T-helper 17 cell (primary cell): ENCODE data around the gene SLC7A8. TPM values are rescaled to one million over a fixed set of nuclear protein-coding genes. Genes with fewer than 3 reads are reported as not detected.

ENCODE experiments used
- ATAC-seq: fragments of 150-1000 bp; cut with Tn5 transposase; 2 replicates; pipeline ENCODE4 v1.10.0; 2021; ENCODE audit warnings: mild to moderate bottlenecking, moderate library complexity
- DNase-seq, 3 donors: peaks; one replicate each; pipeline versions ENCODE4 v3.0.0 to v3.0.0-alpha.2; 2020 to 2021
- H3K9me3 ChIP-seq: one replicate; pipeline ENCODE4 v1.7.0; 2013; ENCODE audit warnings: low read length, mild to moderate bottlenecking; ENCODE audit not compliant: control insufficient read depth, poor library complexity, severe bottlenecking
- H3K27ac Mint-ChIP-seq: one replicate; pipeline ENCODE4 v1.8.0; 2022; ENCODE audit warnings: mild to moderate bottlenecking, moderate library complexity, mixed read lengths
- H3K27me3 Mint-ChIP-seq: one replicate; pipeline ENCODE4 v1.8.0; 2022; ENCODE audit warnings: mixed read lengths
- H3K36me3 Mint-ChIP-seq: one replicate; pipeline ENCODE4 v1.8.0; 2022; ENCODE audit warnings: low read depth, mixed read lengths
- H3K4me1 Mint-ChIP-seq: one replicate; pipeline ENCODE4 v1.8.0; 2022; ENCODE audit warnings: mild to moderate bottlenecking, mixed read lengths
- H3K4me3 Mint-ChIP-seq: one replicate; pipeline ENCODE4 v1.8.0; 2022; ENCODE audit warnings: mild to moderate bottlenecking, moderate library complexity, mixed read lengths
- total RNA-seq, 4 donors: library from RNA in 2 of 4; stranded (reverse) in 2 of 4; gene quantifications; one replicate each; pipeline ENCODE4 v1.2.3 and lab custom pipeline; 2022 to 2026

SLC7A8 gene
- total RNA-seq, 2 donors from 2014 or later, result 2.0 to 2.5 TPM

DNA sequence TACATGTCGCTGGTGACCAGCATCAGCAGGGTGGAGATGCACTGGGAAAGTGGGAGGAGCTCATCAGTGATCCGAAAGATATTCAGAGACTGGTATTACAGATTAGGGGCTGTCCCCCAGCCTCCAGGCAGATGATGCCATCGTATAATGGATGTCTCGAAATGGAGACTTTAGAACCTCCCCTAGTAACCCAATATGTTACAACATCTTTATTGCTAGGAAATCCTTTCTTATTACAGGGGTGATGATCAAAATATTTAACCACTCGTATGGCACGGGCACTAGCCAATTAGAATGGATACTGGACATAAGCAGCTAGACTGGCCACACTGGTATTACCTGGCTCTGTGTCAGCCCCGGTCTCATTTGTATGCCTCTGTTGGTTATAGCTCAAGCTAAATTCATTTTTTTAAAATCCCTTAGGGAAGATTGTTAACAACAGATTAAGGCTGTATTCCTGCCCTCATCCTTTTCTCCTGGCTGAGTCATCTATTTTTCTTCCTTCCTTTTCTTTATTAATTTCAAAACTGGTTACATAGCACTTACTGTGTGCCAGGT is 53.6 kb downstream of the SLC7A8 start:
- Mint-ChIP-seq H3K27me3 (peaks cover 26% of the 10 kb centered on the region), H3K4me1 (peaks cover 6% of the 10 kb centered on the region), H3K4me3 (no peak overlapping the region), H3K36me3 (peaks cover 3% of the 10 kb centered on the region), H3K27ac (no peak overlapping the region)
- DNase-seq (no peak), ATAC-seq (no peak)
- no peaks in the 10 kb centered on the region for H3K9me3 ChIP-seq

DNA sequence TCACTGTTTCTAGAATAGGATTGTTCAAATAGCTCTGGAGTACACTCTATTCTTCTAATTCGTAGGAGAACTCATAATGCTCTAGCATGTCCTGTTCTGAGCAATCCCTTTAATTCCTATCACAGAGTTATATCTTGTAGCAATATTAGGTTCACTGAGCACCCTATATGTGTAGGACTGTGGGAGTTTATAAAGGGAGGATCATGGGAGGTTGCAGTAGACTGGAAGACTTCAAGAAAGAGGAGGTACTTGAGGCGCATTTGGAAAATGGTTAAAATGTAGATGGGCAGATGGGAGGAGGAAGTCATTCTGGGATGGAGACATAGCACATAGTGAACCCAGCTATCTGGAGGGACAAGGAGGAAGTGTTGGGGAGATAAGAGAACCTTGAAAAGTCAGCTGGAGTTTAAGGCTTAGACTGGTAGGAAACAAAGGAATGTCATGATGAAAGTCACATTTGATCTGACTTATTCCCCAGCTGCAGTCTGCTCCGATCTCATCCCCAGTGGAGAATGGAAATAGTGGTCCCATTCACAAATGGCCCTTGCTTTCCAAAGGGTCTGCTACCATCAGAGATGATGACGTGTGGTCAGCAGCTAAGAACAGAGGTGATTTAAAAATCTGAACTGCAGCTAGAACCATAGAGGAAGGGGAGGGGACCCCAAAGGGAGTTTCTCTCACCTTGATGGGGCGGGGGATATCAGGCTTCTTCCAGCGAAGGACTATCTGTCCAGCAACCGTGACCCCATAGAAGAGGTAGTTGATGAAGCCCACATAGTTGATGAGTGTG is 54.3 kb downstream of the SLC7A8 start:
- Mint-ChIP-seq H3K27ac (no peak overlapping the region), H3K4me3 (no peak overlapping the region), H3K36me3 (peaks cover 3% of the 10 kb centered on the region), H3K4me1 (peaks cover 7% of the 10 kb centered on the region), H3K27me3 (peaks cover 26% of the 10 kb centered on the region)
- ATAC-seq, result no peak
- no peaks in the 10 kb centered on the region for H3K9me3 ChIP-seq
- DNase-seq, result no peak

DNA sequence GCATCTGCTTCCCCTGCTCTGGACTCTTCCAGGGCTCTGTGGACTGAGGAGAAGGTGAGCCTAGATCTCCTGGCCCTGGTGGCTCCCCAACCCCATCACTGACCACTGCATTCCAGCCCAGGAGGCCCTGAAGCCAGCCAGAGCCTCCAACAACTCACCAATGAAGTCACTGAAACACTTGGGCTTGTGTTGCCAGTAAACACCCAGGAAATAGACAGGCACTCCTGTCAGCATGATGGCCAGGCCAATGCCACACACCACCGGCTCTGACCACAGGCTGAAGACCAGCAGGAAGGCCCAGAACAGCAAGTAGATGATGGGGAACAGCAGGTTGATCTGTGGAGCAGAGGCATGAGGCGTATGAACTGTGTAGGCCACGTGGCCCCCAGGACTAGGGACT is 55.6 kb downstream of the SLC7A8 start:
- no peak for DNase-seq
- peaks cover 10% of the 10 kb centered on the region for H3K4me1 Mint-ChIP-seq

DNA sequence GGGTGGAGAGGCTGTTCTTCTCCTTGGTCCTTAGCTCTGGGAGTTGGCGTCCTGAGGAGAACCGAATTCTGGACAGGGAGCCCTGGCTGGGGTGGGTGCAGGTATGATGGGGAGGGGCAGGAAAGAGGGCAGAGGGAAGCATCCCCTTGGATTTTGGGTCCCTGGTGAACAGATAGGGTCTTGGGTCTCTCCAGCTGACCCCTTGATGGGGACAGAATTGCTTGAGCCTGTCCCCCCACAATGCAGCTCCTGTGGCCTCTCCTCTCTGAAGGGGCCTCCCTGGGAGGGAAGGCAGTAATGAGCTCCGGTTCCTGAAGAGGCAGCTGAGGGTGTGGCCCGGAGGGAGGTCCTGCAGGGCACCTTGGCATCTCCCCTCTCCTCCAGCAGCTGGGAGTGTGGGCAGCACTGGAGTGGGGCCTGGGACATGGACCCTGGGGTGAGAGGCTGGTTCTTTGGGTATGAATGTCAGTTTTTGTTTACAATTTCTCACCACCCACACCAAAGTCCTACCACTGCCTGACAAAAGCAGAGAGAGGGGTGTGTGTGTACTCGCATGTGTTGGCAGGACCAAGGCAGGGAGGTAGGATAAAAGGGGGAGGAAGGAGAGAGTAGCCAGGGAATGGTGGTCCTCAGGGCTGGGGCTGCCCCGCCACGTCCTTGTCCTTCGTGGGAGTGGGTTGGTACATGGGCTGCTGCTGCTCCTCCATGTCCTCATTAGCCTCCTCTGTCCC is 56.7 kb downstream of the SLC7A8 start:
- H3K9me3 ChIP-seq, result no peaks in the 10 kb centered on the region
- H3K36me3 Mint-ChIP-seq, result peaks cover 3% of the 10 kb centered on the region
- peaks cover 26% of the 10 kb centered on the region for H3K27me3 Mint-ChIP-seq
- no peak for DNase-seq
- no peak for ATAC-seq
- H3K4me1 Mint-ChIP-seq, result peaks cover 10% of the 10 kb centered on the region
- H3K4me3 Mint-ChIP-seq, result no peak overlapping the region
- H3K27ac Mint-ChIP-seq, result no peak overlapping the region

More for the DNA sequence above, 55.6 kb downstream of the SLC7A8 start:
- no peak overlapping the region for H3K27ac Mint-ChIP-seq
- H3K27me3 Mint-ChIP-seq, result peaks cover 26% of the 10 kb centered on the region
- H3K4me3 Mint-ChIP-seq, result no peak overlapping the region
- H3K36me3 Mint-ChIP-seq, result peaks cover 3% of the 10 kb centered on the region
- H3K9me3 ChIP-seq, result no peaks in the 10 kb centered on the region
- ATAC-seq, result no peak

- no peaks in the 10 kb centered on the region for H3K9me3 ChIP-seq
- peaks cover 3% of the 10 kb centered on the region for H3K36me3 Mint-ChIP-seq
- H3K27me3 Mint-ChIP-seq, result peaks cover 22% of the 10 kb centered on the region
- H3K27ac Mint-ChIP-seq, result no peak overlapping the region
- H3K4me1 Mint-ChIP-seq, result peaks cover 17% of the 10 kb centered on the region
- ATAC-seq (no peak), DNase-seq (no peak)
- H3K4me3 Mint-ChIP-seq, result no peak overlapping the region
These were observed 57.4 kb downstream of the SLC7A8 start for GRCh38 chr14:23125933-23126524.

GRCh38 chr14:23125011-23125410 is 58.4 kb downstream of the SLC7A8 start:
- peaks cover 26% of the 10 kb centered on the region for H3K4me1 Mint-ChIP-seq
- no peaks in the 10 kb centered on the region for H3K9me3 ChIP-seq
- DNase-seq (no peak), ATAC-seq (no peak)
- peaks cover 12% of the 10 kb centered on the region for H3K27me3 Mint-ChIP-seq
- H3K4me3 Mint-ChIP-seq, result no peak overlapping the region
- H3K27ac Mint-ChIP-seq, result no peak overlapping the region
- no peaks in the 10 kb centered on the region for H3K36me3 Mint-ChIP-seq

GRCh38 chr14:23124337-23124954 is 59.0 kb downstream of the SLC7A8 start:
- DNase-seq (no peak), ATAC-seq (no peak)
- H3K4me1 Mint-ChIP-seq, result peaks cover 32% of the 10 kb centered on the region
- no peaks in the 10 kb centered on the region for H3K9me3 ChIP-seq
- peaks cover 8% of the 10 kb centered on the region for H3K27me3 Mint-ChIP-seq
- H3K36me3 Mint-ChIP-seq, result no peaks in the 10 kb centered on the region
- H3K4me3 Mint-ChIP-seq, result no peak overlapping the region
- no peak overlapping the region for H3K27ac Mint-ChIP-seq

DNA sequence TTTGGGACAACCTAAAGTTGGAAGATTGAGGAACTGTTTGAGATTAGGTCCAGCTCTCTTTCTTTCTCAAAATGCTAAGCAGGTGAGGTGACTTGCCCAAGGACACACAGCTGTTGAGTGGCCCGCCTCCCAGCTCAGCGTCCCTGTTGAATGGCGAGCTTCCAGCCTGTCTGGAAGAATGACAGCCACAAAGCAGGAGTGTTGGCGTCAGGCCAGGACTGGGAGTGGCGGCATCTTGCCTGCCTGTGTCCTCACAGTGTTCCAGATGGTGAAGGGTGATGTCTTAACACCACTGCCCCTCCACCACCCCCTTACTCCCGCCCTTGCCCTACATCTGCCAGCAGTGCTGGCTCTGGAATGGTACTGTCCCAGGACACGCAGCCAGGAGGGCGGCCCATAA is 60.0 kb downstream of the SLC7A8 start:
- H3K9me3 ChIP-seq, result no peaks in the 10 kb centered on the region
- Mint-ChIP-seq H3K36me3 (no peaks in the 10 kb centered on the region), H3K4me3 (peak overlapping the region; percentile 19), H3K27me3 (no peaks in the 10 kb centered on the region), H3K27ac (no peak overlapping the region), H3K4me1 (peaks cover 35% of the 10 kb centered on the region)
- ATAC-seq, result no peak
- DNase-seq, result no peak

DNA sequence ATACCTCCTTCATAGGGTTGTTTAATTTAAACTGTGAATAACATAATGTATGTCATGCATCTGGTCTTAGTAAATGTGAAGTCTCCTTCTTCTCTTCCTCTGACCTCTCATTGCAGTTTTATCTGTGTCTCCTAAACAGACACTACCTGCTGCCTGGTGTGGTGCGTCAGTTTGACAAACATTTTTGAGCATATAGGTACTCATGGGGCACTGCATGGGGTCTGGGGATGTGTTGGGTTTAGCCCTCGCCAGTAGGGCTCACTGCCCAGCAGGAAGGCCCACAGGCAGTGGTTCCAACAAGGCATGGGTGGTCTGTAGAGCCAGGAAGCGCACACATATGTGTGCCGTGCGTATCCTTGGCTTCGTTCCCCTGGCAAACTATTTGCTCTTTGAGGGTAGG is 61.4 kb downstream of the SLC7A8 start:
- H3K4me1 Mint-ChIP-seq, result peaks cover 30% of the 10 kb centered on the region
- no peaks in the 10 kb centered on the region for H3K36me3 Mint-ChIP-seq
- no peaks in the 10 kb centered on the region for H3K9me3 ChIP-seq
- ATAC-seq (no peak), DNase-seq (no peak)
- H3K4me3 Mint-ChIP-seq, result no peak overlapping the region
- peak overlapping the region; percentile 86 for H3K27ac Mint-ChIP-seq
- H3K27me3 Mint-ChIP-seq, result no peaks in the 10 kb centered on the region

GRCh38 chr14:23121361-23121771 is 62.1 kb downstream of the SLC7A8 start:
- no peaks in the 10 kb centered on the region for H3K9me3 ChIP-seq
- peak overlapping the region; percentile 41 for H3K4me3 Mint-ChIP-seq
- no peaks in the 10 kb centered on the region for H3K27me3 Mint-ChIP-seq
- no peak for ATAC-seq
- peaks cover 30% of the 10 kb centered on the region for H3K4me1 Mint-ChIP-seq
- H3K36me3 Mint-ChIP-seq, result no peaks in the 10 kb centered on the region
- H3K27ac Mint-ChIP-seq, result peak overlapping the region; percentile 88
- DNase-seq, result no peak

DNA sequence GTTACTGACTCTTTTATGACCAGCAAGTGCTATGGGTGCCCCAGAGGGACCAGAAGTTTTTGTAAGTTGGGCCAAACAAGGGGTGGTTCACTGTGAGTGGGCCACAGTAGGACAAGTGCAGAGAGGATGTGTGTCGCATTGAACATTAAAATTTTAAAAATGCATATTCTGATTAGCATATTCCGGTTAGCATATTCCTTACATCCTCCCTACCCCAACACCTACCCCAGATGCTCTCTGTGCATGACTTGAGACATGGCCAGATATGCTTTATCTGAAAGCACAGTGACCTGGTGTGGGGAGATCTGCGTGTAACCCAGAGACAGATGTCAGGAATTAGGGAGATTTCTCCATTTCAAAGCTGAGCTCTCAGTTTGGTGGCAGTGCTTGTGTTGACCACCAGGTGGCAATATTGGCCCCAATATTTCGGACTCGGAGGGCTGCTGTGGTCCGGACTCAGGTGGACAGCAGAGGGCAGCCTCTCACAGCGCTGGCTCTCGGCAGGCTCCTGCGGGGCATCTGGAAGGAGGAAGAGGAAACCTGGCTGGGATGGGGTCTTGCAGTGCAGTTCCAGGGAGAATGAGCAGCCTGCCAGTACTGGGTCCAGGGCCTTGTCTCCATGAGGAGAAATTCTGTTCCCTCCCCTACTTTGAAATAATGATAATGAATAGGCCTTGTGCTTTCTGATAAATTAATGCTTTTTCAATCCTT is 62.8 kb downstream of the SLC7A8 start:
- H3K36me3 Mint-ChIP-seq, result no peaks in the 10 kb centered on the region
- peaks cover 30% of the 10 kb centered on the region for H3K4me1 Mint-ChIP-seq
- peaks cover 4% of the 10 kb centered on the region for H3K27me3 Mint-ChIP-seq
- no peaks in the 10 kb centered on the region for H3K9me3 ChIP-seq
- H3K4me3 Mint-ChIP-seq, result peak overlapping the region; percentile 41
- peak overlapping the region; percentile 88 for H3K27ac Mint-ChIP-seq
- DNase-seq (peak; percentile 59 to 67 (median 66)), ATAC-seq (peak; percentile 88)
